Right ventricle myocardium inferior (tissue), 1 donor: Measurements from ENCODE around the gene CTDNEP1. TPM values are rescaled to one million over a fixed set of nuclear protein-coding genes. Genes with fewer than 3 reads are reported as not detected.
A peak's percentile ranks its signal among the peaks of the same experiment; 100 is the strongest.
"Not testable (repeated sequence)": the region's sequence is repeated elsewhere in the genome, so short reads cannot be mapped to it uniquely, and the experiment has no call there.

Source experiments
- ATAC-seq: fragments of 200-7000 bp; cut with Tn5 transposase; one replicate; pipeline ENCODE4 v1.9.1; 2020; ENCODE audit warnings: mild to moderate bottlenecking, moderate library complexity
- DNase-seq: peaks from one replicate; pipeline ENCODE4 v3.0.0; 2021; ENCODE audit errors: missing footprints
- intact Hi-C: fragments of 100-400 bp; cut with DNase I; formaldehyde crosslinking; loops from one replicate; pipeline ENCODE4 v1.11.0; 2022
- total RNA-seq: library from RNA; stranded (reverse); fragmentation: NEBNext Ultra II Directional; extraction: Animal tissue kit (Norgen Biotek cat#: 25700); gene quantifications from one replicate; pipeline ENCODE4 v1.2.1, GENCODE V29; 2021
- donor health status: DM: no; HTN: yes; CAD: no; lungs with severe emphysema.

Gene CTDNEP1
- total RNA-seq, 1 donor from 2014 or later, result 114 TPM

DNA sequence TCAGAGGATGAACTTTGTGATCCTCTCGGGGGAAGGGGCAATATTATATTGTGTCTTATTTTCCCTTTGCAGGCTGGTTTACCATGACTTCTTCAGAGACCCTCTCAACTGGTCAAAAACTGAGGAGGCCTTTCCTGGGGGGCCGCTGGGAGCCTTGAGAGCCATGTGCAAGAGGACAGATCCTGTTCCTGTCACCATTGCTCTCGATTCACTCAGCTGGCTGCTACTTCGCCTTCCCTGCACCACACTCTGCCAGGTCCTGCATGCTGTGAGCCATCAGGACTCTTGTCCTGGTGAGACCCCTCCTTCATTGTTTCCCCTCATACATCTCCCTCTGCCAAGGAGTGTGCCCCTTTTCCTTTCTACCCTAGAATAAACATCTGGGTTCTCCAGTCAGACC, 3.0 kb upstream of the CTDNEP1 start:
- no peak for ATAC-seq
- intact Hi-C loops, result loop anchor here (5.0 to 10.0 kb wide), 2 partner anchors 98 to 310 kb away; partner anchors contain the start of genes KCTD11 and SENP3
- DNase-seq, result no peak

DNA sequence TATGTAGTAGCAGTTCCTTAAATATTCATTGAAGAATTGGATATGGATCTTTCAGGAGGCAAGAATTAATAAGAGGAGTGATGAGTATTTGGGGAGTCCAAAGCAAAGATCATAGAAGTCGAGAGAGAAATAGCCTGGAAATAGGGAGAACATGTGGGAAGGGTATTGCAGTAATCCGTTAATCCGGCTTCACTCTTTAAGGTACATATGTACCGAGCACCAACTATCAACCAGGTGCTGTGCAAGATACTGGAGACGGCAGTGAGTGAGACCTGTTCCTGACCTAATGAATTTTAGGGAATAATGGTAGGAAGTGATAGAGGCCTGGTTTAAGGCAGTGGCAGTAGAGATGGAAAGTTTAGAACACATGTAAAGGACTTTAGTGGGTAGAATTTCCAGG, 1.5 kb upstream of the CTDNEP1 start:
- no peak for ATAC-seq
- no peak for DNase-seq
- intact Hi-C loops, result loop anchor here (5.0 to 10.0 kb wide), 2 partner anchors 99 to 312 kb away; partner anchors contain the start of genes KCTD11 and SENP3

DNA sequence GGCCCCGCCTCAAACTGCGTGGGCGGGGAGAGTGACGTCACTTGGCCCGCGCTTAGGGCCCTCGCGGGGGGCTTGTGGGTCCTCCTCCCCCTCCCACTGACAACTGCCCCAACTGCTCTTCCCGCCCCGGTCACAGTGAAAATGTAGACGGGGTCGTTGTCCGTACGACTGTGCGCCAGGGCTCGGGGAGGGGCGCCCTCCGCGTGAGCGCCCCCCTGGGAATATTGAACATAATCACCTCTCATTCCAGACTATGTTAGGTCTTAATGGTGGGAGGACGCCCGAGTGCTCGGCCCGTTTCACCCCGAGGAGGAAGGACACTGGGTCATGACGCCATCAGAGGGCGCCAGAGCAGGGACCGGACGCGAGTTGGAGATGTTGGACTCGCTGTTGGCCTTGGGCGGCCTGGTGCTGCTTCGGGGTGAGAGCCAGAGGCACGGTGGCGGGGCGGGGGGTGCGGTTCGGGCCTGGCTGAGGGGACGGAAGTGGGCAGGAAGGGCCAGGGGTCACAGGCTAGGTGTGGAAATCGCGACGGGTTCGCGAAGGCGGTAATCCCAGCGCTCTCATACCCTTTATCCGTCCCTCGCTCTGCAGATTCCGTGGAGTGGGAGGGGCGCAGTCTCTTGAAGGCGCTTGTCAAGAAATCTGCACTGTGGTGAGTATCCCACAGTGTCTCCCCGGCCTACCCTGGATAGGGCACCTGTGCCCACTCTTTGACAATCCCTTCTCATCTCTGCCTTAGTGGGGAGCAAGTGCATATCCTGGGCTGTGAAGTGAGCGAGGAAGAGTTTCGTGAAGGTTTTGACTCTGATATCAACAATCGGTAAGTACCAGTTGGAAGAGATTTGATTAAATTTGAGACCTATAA, 876 bp upstream of the CTDNEP1 start, which contains the start of gene ELP5:
Gene ELP5, plus strand, starts transcription at position 40 of the 868 bp plus-strand sequence. Its CDS starts 336 bp downstream, at position 376.
- peak; percentile 97 for DNase-seq
- peak; percentile 78 for ATAC-seq
- intact Hi-C loops, result loop anchor here (1.0 to 10.0 kb wide), 3 partner anchors 29 to 312 kb away; partner anchors contain the start of genes KCTD11, SENP3 and SLC2A4

DNA sequence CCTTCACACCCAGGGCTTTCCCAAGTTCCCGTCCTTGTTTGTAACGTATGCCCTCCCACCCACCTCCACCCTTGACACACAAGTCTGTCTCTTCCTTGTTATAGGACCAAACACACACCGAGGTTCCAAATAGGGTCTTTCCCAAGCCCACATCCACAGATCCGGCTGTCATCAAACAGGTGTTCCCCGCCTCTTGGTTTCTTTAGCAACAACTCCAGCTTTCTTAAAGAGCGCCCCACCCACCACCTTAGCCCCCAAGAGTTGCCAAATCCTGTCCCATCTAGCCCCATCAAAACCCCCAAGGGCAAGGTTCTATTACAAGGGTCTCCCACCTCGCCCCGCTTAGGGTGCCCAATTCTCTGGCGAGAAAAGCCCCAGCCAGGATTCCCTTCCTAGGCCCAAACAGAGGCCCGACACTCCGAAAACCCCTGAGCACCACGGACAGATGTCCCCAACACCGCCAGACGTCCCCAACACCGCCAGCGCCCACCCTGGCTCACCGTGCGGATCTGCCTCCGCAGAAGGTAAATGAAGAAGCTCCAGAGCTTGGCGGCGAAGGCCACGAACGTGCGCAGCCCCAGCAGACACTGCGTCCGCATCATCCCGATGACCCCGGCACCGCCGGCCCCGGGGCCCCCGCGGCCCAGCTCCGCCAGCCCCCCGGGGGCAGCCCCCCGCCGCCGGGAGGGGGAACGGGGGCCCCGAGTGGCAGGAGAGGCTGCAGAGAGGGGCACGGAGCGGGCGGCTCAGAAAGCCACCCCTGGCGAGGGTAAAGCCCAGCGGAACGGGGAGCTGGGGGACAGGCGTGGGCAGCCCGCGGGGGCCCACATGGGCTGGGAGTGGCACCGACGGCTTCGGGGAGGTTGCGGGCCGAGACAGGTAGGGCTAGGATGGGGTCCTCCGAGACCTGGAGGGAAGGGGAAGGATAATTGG, 573 bp downstream of the CTDNEP1 start:
- intact Hi-C loops, result loop anchor here (5.0 to 10.0 kb wide), 2 partner anchors 101 to 314 kb away; partner anchors contain the start of genes KCTD11 and SENP3
- no peak for ATAC-seq
- no peak for DNase-seq

DNA sequence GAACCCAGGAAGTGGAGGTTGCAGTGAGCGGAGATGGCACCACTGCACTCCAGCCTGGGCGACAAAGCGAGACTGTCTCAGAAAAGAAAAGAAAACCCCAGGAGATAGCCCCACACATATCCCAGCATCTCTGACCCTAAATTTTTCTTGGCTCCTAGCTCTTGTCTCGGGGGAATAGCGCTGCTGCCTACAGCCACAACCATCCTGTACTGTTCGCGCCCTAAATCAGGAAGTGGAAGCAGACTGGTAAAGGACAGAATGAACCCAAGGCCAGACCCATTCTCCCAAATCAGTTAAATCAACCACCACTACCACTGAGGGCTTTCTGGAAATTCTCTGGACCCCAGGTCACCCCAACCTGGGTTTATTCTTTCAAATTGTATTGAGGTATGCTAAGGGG, 1.7 kb downstream of the CTDNEP1 start:
- ATAC-seq, result no peak
- intact Hi-C loops, result loop anchor here (5.0 to 10.0 kb wide), 2 partner anchors 102 to 315 kb away; partner anchors contain the start of genes KCTD11 and SENP3
- DNase-seq, result no peak

DNA sequence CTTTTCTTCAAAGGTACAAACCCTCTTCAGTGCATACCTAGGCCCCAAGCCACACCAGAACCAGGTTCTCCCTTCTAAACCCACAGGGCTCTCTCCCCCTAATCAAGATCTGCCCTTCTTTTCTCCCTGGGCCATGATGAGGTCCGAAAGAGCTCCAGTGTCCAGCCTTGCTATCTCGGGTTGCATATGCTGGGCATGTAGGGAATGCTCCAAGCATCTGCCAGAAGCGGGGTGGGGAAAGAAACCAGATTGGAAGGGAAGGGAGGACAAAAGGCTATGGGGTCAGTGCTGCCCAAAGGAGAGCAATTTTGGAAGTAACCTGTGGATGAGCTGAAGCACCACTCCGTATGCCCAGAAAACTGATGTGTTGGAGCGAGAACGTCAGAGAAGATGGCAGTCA, 2.3 kb downstream of the CTDNEP1 start:
- intact Hi-C loops, result no loop called here
- ATAC-seq (no peak), DNase-seq (no peak)

DNA sequence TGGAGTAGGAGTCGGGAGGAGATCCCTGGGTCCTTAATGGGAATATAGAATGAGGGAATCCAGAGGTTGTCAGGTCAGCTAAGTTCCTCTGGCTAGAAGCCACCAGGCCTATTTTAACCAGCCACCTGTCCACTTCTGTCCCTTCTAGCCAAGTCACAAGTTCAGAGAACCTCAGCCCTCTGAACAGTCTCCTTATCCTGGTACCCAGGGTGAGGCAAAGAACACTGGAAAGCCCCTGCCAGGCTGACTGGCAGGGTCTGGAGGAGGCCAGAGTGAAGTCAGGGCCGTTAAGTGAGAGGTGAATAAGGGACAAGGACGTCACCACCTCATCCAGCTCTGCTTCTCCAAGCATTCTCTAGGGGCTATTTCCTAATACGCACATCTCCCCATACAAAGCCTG, 2.7 kb downstream of the CTDNEP1 start:
- intact Hi-C loops, result no loop called here
- DNase-seq (no peak), ATAC-seq (no peak)

DNA sequence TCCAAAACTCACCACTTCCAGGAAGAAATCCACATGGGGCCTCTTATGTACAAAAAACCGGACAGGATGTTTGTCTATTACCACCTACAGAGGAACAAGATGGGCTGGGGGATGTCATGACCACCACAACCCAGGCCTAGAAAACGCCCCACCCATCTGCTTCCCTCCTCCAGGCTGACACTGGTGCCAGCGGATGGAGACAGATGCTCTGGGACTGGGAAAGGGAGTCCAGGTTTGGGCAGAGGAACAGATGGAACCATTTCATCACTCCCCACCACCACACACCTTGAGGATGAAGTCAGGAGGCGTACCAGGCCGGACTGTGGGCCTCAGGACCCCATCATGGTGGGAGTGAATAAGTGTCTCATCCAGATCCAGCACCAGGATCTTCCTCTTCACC, 4.8 kb downstream of the CTDNEP1 start:
- DNase-seq (no peak), ATAC-seq (no peak)
- intact Hi-C loops, result no loop called here

DNA sequence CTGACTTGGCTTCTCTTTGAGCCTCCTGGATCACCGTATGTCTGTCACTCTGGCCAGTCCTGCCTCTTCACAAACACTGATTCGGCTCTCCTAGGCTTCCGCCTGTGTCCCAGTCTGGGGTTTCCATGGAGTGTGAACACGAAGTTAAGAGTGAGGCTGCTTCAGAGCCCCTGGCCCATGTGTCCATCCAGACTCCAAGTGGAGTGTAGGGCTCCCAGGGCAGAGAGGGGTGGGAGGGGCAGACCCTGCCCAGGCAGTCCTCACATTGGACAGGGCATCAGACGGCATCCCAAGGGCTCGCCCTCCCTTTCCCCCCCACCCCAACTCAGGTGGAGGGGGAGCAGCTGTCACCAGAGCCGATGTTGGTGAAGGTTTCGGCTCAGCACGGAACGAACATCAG, 7.7 kb downstream of the CTDNEP1 start:
- intact Hi-C loops, result loop anchor here (2.0 to 5.0 kb wide), 3 partner anchors 37 to 613 kb away; partner anchors contain the start of genes CYB5D1, EIF5A, NAA38 and SLC2A4
- ATAC-seq, DNase-seq: not testable (repeated sequence)

DNA sequence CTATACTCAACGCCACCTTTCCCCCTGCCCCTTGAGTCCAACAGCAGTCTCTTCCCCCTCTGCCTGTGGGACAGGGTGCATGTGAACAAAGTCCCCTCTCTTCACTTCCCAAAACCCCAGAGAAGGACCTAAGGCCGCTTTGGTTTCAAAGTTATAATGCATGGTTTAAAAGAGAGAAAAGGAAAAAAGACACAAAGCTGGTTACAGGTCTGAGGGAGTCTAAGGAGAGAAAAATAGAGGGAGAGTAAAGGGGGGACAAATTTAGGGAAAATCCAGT, 8.1 kb downstream of the CTDNEP1 start:
- ATAC-seq (no peak), DNase-seq (no peak)
- intact Hi-C loops, result loop anchor here (2.0 to 5.0 kb wide), 3 partner anchors 37 to 614 kb away; partner anchors contain the start of genes CYB5D1, EIF5A, NAA38 and SLC2A4

DNA sequence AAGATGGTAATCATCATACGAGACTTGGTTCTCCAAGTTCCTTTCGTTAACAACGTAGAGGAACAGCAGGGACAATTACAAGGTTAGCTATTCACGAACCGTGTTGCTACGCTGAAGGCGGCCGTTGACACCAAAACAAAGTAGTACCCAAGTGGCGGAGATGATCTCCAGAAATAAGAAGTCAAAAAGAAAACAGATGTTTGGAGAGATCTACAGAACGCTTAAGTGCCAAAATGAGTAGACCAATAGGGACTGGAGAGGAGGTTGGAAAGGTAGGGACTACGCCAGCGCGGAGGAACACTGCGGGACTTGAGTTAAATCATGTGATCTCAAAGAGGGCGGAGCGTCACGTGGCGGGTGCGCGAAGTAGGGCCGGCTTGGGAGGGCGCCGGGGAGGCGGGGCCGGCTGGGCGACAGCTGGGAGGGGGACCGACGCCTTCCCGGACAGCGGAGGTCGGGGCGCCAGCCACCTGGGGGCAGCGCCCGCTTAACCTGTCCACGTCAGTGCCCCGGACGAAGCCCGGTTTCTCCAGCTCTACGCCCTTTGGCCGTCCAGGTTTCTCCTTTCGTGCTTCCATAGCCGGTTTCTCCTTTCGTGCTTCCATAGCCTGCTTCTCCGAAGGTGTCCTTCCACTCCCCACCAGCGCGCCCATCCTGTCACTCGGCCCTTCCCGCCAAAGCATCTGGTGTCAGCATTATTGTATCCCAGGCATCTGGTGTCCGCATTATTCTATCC, 8.6 kb downstream of the CTDNEP1 start:
- DNase-seq (peak; percentile 98), ATAC-seq (peak; percentile 60)
- intact Hi-C loops, result loop anchor here (2.0 to 5.0 kb wide), 3 partner anchors 38 to 614 kb away; partner anchors contain the start of genes CYB5D1, EIF5A, NAA38 and SLC2A4

DNA sequence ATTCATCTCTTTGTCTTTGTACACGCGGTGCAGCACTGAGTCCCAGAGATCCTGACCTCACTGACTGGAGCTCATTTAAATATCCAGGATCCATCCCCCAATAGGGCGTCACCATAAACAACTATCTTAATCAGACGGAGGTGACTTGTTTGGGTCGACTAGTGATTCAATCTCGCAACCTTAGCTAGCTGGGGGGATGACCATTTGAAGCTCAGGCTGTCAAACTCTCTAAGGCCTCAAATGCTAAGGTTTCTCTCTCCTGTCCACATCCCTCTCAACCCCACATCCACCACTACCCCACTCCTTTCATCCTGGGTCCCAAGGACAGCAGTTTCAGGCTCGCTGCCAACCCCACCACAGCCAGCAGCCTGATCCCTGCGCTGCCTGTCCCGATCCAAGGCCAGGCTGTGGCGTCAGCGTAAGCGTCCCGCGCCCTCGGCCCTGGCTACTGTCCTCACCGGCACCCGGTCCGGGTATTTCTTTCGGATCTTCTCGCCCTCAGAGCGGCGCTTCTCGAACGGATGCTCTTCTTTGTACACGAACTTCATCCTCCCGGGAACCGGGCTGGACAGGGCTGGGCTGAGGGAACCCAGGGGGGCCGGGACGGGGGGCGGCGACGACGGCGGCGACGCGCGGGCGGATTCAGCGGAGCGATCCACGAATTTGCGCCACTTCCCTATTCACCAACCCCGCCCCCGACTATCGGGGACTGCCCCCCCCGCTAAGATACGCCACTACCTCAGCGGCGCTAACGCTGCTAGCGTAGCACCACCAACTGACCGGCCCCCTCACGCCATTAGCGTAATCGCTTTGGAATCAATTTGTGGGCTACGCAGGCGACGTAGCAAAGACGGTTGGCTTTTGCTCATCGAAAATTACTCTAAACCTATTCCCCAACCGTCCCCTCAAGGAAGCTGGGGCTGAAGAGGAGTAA, 9.5 kb downstream of the CTDNEP1 start, which contains the start of gene GABARAP:
Gene GABARAP, minus strand, starts transcription at position 667 of the 934 bp plus-strand sequence. Its CDS starts 119 bp downstream, at position 548.
- intact Hi-C loops, result loop anchor here (2.0 to 5.0 kb wide), 3 partner anchors 39 to 615 kb away; partner anchors contain the start of genes CYB5D1, EIF5A, NAA38 and SLC2A4
- DNase-seq (peak; percentile 97), ATAC-seq (peak; percentile 50)

DNA sequence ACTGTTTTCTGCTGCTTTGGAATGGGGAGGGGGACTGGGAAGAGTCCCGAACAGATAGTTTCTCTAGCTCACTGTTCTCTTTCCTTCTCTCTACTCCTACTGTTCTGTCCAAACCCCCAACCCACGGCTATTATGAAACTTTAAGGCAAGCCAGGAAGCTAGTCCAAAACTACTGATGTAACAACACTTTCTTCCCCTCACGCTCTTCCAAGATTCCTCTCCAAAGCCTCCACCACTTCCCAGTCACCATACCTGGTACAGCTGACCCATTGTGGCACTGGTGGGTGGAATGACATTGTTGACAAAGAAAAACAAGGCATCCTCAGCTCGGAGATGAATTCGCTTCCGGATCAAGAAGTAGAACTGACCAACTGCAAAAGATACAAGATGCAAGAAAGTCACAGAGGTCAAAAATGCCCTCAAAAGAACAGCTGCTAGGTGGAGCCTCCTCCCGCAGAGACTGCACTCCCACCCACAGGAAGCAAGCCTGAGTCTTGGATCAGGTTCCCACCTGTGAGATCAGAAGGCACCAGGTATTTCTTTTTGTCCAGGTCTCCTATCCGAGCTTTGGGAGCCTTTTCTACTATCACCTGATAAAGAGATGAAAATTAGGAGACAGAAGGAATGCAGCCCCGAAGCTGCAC, 10.3 kb downstream of the CTDNEP1 start:
- intact Hi-C loops, result loop anchor here (5.0 kb wide), 2 partner anchors 66 to 616 kb away; partner anchors contain the start of genes CYB5D1, EIF5A, NAA38 and TMEM88
- DNase-seq (no peak), ATAC-seq (no peak)

DNA sequence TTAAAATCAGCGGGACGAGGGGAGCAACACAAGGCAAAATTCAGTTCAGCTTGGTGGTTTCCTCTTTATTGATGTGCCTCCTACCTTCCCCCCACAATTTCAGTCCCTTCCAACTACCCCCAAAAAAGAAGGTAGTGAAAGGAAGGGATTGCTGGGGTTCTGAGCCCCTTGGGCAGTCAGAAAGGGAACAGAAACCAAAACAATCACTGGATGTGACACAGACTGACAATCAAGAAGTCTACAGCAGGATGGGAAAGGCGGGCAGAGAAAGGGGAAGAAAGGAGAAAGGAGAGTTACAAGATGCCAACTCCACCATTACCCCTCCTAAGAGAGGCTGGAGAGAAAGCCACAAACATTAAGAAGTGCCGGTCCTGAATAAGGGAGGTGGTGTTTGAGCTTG, 11.2 kb downstream of the CTDNEP1 start:
- ATAC-seq (no peak), DNase-seq (no peak)
- intact Hi-C loops, result loop anchor here (5.0 kb wide), 2 partner anchors 67 to 617 kb away; partner anchors contain the start of genes CYB5D1, EIF5A, NAA38 and TMEM88

DNA sequence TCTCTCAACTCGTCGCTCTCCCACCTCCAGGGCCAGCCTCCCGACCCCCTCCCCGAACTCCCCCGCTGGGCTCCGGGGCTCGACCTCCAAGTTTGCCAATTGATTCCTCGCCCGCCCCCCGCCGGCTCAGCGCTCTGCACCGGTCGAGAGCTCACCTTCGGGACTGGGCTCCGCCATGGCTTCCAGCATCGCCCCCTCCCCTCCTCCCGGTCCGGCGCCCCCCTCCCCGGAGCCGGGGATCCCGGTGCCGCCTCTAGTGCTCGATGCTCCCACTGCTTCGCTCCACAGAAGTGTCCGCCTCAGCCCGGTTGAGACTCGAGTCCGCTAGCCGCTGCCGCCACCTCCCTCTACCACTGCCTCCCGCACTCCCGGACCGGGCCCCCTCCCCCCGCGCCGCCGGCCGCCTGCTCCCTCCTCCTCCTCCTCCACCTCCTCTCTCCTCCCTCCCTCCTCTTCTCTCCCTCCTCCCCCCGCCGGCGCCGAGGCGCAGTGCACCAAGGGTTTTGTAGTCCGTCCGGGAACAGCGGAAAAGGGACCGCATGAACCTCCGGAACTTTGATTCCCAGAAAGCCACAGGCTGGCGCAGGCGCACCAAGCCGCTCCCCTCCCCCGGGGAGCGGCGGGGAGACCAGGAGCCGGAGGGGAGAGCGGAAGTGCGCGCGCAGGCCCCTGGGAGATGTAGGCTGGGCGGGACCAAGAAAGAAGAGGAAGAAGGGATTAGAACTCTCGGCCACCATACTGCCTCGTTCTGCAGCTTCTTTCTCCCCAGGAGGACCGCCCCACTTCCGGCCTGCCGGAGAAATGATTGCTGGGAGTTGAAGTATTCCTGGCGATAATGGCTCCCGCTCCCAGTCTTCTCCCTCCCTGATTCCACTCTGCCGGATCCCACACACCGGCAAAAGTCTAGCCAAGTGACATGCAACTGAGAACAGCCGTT, 12.2 kb downstream of the CTDNEP1 start, which contains the start of gene PHF23:
Gene PHF23, minus strand, starts transcription at position 367 of the 937 bp plus-strand sequence. Its CDS starts 178 bp downstream, at position 189.
- DNase-seq (peak; percentile 100), ATAC-seq (peak; percentile 85)
- intact Hi-C loops, result loop anchor here (5.0 kb wide), 2 partner anchors 68 to 618 kb away; partner anchors contain the start of genes CYB5D1, EIF5A, NAA38 and TMEM88
